NCI-H774 (cell line): ENCODE results near the gene LGALS4.
"Not testable (repeated sequence)": the region's sequence is repeated elsewhere in the genome, so short reads cannot be mapped to it uniquely, and the experiment has no call there.

Experiments
- DNase-seq: peaks from one replicate; lab custom pipeline; 2025; lab: John Stamatoyannopoulos, UW

LGALS4 gene, protein sequence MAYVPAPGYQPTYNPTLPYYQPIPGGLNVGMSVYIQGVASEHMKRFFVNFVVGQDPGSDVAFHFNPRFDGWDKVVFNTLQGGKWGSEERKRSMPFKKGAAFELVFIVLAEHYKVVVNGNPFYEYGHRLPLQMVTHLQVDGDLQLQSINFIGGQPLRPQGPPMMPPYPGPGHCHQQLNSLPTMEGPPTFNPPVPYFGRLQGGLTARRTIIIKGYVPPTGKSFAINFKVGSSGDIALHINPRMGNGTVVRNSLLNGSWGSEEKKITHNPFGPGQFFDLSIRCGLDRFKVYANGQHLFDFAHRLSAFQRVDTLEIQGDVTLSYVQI

GRCh38 chr19:38812841-38813320, at the start of gene LGALS4:
TSS of gene LGALS4 (minus strand) at chr19:38812945. CDS start at chr19:38812886, 59 bp downstream.
- no peak for DNase-seq

- DNase-seq: no peak
Measured at GRCh38 chr19:38861368-38861767, 48.6 kb upstream of the LGALS4 start.

GRCh38 chr19:38859631-38860204, 47.0 kb upstream of the LGALS4 start:
- not testable (repeated sequence) for DNase-seq

- no peak for DNase-seq
Measured at GRCh38 chr19:38856813-38857212, 44.1 kb upstream of the LGALS4 start.

DNA sequence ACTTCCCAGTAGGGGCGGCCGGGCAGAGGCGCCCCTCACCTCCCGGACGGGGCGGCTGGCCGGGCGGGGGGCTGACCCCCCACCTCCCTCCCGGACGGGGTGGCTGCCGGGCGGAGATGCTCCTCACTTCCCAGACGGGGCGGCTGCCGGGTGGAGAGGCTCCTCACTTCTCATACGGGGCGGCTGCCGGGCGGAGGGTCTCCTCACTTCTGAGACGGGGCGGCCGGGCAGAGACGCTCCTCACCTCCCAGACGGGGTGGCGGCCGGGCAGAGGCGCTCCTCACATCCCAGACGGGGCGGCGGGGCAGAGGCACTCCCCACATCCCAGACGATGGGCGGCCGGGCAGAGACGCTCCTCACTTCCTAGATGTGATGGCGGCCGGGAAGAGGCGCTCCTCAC, 43.0 kb upstream of the LGALS4 start:
- DNase-seq: not testable (repeated sequence)

DNA sequence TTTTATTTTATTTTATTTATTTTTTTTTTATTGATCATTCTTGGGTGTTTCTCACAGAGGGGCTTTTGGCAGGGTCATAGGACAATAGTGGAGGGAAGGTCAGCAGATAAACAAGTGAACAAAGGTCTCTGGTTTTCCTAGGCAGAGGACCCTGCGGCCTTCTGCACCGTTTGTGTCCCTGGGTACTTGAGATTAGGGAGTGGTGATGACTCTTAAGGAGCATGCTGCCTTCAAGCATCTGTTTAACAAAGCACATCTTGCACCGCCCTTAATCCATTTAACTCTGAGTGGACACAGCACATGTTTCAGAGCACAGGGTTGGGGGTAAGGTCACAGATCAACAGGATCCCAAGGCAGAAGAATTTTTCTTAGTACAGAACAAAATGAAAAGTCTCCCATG, 42.2 kb upstream of the LGALS4 start:
- DNase-seq: not testable (repeated sequence)

DNA sequence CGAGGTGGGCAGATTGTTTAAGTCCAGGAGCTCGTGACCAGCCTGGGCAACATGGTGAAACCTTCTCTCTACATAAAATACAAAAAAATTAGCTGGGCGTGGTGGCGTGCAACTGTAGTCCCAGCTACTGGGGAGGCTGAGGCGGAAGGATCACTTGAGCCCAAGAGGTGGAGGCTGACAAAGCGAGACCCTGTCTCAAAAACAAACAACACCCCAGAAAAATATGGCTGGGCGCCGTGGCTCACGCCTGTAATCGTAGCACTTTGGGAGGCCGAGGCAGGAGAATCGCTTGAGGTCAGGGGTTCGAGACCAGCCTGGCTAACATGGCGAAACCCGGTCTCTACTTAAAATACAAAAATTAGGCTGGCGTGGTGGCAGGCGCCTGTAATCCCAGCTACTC, 40.5 kb upstream of the LGALS4 start:
- DNase-seq: no peak

DNA sequence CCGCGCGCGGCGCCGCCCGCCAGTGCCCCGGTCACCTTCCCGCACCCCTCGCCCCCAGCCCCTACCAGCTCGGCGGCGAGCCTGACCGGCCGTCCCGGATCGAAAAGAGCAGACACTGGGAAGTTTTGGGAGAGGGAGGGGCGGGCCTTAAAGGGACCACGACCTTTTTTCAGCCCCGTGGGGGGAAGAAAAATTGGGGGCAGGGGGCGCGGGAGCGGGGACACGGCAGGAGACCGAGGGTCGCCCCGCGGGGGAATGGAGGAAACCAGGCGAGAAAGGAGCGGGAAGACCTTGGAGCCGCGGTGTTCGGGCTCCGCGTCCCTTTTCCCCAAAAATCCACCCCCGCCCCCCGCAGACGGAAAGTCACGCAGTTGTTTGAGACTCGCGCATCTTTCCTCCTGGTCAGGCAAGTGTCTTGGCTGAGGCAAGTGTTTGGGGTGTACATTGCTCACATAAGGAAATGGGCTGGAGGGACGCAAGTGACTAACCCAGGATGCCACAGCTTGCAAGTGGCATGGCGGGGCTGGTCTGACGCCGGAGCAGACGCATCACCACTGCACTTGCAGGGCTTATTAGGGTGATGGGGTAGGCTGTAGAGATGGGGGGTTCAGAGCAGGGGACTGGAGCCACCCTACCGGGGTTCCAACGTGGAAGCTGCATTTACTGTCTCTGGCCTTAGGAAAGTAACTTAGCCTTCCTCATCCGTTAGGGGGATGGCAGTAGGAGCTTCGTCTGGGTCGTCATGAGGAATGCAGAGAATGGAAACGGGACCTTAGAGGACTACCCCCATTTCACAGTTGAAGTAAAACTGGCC, 39.7 kb upstream of the LGALS4 start:
- no peak for DNase-seq

- peak; percentile 94 for DNase-seq
Measured at GRCh38 chr19:38851622-38852230, 39.0 kb upstream of the LGALS4 start.

GRCh38 chr19:38850976-38851621, 38.4 kb upstream of the LGALS4 start:
- DNase-seq: no peak

GRCh38 chr19:38850436-38850975, 37.8 kb upstream of the LGALS4 start:
- no peak for DNase-seq

DNA sequence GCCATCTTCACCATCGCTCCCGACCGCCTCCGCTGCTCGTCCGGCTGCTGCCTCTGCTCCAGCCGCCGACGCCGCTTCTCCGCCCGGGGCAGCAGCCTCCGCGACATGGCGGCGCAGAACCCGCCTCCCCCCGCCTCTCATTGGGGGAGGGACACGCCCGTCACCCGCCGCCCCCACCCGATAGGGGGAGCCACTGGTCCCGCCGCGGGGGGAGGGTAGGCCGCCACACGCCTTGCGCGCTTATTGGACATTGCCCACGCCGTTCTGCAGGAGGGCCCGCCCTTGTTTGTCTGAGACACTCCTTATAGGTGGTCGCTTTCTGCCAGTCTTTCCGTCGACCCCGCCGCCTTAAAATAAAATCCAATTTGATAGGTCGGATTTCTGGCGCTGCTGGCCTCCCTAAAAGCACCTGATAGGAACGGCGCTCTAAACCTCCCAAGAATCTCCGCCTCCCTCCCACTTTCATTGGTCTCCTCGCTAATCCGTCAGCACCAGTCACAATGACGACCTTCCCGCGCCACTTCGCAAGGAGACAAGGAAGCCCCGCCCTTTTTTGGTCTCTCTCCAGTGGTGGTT, 37.2 kb upstream of the LGALS4 start, which contains the start of gene HNRNPL:
HNRNPL (minus strand) TSS at position 127 of the 576 bp plus-strand sequence; CDS start at position 107, 20 bp downstream.
- peak; percentile 100 for DNase-seq

- peak; percentile 92 for DNase-seq
Measured at GRCh38 chr19:38849147-38849859, 36.6 kb upstream of the LGALS4 start.

- no peak for DNase-seq
Measured at GRCh38 chr19:38848299-38849146, 35.8 kb upstream of the LGALS4 start.

DNA sequence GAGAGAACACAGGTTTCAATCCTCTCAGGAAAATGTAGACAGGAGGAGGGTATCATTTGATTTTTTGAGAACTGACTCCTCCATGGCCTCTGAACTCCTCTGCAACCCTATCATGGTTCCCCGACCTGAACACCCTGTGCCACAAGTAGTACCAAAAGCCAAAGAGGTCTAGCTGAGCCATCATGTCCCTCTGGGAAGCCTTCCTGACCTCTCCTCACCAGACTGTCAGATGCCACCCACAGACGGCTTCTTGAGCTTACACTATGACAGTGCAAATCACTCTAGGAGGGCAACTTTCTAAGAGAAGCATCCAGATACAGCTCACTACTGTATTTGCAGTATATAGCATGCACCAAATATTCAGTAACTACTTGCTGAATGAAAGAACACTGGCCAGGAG, 33.4 kb upstream of the LGALS4 start:
- no peak for DNase-seq

DNA sequence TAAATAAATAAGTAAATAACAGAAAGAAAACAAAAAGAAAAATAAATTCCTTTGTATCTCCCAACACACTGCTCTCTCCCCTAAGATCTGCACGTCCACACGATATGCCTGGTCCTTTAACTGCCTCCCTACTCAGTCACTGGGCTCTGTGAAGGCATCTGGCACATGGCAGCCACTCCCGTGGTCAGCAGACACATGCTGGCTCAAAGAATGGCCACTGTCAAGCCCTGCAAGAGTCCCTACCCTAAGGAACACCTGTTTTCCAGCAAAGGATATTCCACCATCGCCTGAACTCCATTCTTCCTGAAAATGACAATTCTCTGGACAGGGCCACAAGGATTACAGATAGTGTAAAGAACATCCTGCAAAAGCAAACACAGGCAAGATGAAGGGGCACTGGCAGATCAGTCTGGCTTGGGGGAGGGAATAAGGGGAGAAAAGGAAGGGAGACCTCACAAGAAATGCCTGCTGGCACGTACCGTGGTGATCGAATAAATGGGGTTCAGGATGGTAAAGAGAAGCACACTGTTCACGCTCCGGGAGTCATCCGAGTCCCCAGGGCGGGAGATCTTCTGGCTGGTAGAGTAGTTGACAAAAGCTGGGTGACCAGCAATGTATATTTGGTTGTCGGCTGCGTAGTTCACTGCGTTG, 32.8 kb upstream of the LGALS4 start:
- DNase-seq: no peak

DNA sequence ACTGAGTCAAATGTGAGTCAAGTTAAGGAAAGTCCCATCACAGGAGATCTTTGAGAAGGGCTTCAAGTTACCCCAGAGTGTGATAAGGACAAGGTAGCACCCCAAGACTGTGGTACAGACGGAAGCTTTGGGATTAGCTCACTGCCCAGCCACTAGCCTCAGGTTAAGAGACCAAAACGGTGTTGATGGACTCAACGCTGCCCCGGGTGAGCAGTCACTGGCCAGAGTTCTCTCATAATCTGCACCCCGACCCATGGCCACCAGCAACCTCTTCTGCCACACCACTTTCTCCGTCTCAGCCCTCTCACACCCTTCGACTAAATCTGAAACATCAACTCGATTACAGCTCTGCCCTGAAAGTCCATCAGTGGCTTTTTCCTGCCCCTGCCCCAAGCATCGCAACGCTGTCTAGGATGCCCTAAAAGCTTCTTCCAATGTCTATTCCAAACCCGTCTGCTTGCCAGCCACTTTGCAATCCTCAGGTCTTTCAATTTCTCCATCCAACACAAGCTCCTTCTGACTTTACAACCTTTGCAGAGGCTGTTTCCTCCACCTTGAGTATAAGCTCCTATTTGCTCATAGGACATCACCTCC, 31.4 kb upstream of the LGALS4 start:
- DNase-seq: no peak

GRCh38 chr19:38843175-38843758, 30.5 kb upstream of the LGALS4 start:
- DNase-seq: no peak
